ENCODE measurements around the gene DNAJB13.

GRCh38 chr11:73965076-73965763, 14.4 kb downstream of the DNAJB13 start:
- TF ChIP-seq POLR2AphosphoS5 (IDR thresholded peaks at IDR 0.05; ENCODE audit: low read depth, low read length) (no peak), POLR2A (IDR thresholded peaks at IDR 0.05; ENCODE audit: low read depth, low read length) (no peak)

All from GM12891 (cell line).